HepG2 (cell line): ENCODE measurements around the gene B4GALT5. TPM values are rescaled to one million over a fixed set of nuclear protein-coding genes. Genes with fewer than 3 reads are reported as not detected.
A peak's percentile ranks its signal among the peaks of the same experiment; 100 is the strongest.

Experiments used
- EEA1 ChIP-seq: sonication (generic); formaldehyde crosslinking; IDR thresholded peaks from 2 replicates; pipeline ENCODE4 v1.5.1; 2020; ENCODE audit warnings: mild to moderate bottlenecking, missing genetic modification reagents, borderline replicate concordance
- ZNF121 ChIP-seq: sonication (generic); formaldehyde crosslinking; IDR thresholded peaks from 2 replicates; pipeline ENCODE4 v1.5.0; 2020; ENCODE audit warnings: mild to moderate bottlenecking, missing genetic modification reagents
- ZNF563 ChIP-seq: sonication (generic); formaldehyde crosslinking; IDR thresholded peaks from 2 replicates; pipeline ENCODE4 v1.8.0; 2022; ENCODE audit warnings: mild to moderate bottlenecking, moderate library complexity, missing genetic modification reagents
- ZNF572 ChIP-seq: sonication (generic); formaldehyde crosslinking; IDR thresholded peaks from 2 replicates; pipeline ENCODE4 v1.5.1; 2020; ENCODE audit warnings: mild to moderate bottlenecking, missing genetic modification reagents
- ZNF724P ChIP-seq: sonication (generic); formaldehyde crosslinking; IDR thresholded peaks from 2 replicates; pipeline ENCODE4 v1.8.0; 2022; ENCODE audit warnings: missing genetic modification reagents, borderline replicate concordance
- ZNF850 ChIP-seq: sonication (generic); formaldehyde crosslinking; conservative IDR thresholded peaks from 2 replicates; pipeline ENCODE4 v1.9.0; 2021; ENCODE audit warnings: mild to moderate bottlenecking, missing genetic modification reagents
- polyA plus RNA-seq, 8 experiments: library from polyadenylated mRNA; depleted of rRNA in 3 of 8; stranded (reverse) in 7 of 8; unstranded in 1 of 8; fragments of >200 nt; fragmentation: Illumina TruSeq in 4 of 8; extraction: Trizol in 4 of 8; gene quantifications; 2 replicates each; pipeline versions ENCODE4 v1.2.1 to v1.2.3, GENCODE V29; 2011 to 2016; ENCODE audit warnings: low read depth in 4 of 8, missing spikeins in 1 of 8, mixed read lengths in 1 of 8; ENCODE audit not compliant: insufficient read depth in 1 of 8
- total RNA-seq, 5 experiments: library from RNA; depleted of rRNA; stranded (reverse); fragments of >200 nt; fragmentation: Illumina TruSeq; extraction: Trizol; gene quantifications; 2 replicates each; pipeline ENCODE4 v1.2.3, GENCODE V29; 2016; ENCODE audit warnings: low read depth in 1 of 5
- TF ChIP-seq, protein P1 (sequence below): sonication (generic); formaldehyde crosslinking; IDR thresholded peaks from 2 replicates; pipeline ENCODE4 v1.5.0; 2020; ENCODE audit warnings: mild to moderate bottlenecking, missing genetic modification reagents
- TF ChIP-seq, protein P2 (sequence below): sonication (generic); formaldehyde crosslinking; IDR thresholded peaks from 2 replicates; pipeline ENCODE4 v1.8.0; 2023; ENCODE audit warnings: mild to moderate bottlenecking, missing genetic modification reagents
- TF ChIP-seq, protein P3 (sequence below): sonication (generic); formaldehyde crosslinking; IDR thresholded peaks from 2 replicates; pipeline ENCODE4 v1.9.0; 2021; ENCODE audit warnings: mild to moderate bottlenecking, missing genetic modification reagents

B4GALT5 gene
- total and polyA plus RNA-seq, 2 of the 13 experiments (the other 11 are each of a cell fraction or from before 2014, with no cell fraction given) = 27.3 to 30.9 TPM

DNA sequence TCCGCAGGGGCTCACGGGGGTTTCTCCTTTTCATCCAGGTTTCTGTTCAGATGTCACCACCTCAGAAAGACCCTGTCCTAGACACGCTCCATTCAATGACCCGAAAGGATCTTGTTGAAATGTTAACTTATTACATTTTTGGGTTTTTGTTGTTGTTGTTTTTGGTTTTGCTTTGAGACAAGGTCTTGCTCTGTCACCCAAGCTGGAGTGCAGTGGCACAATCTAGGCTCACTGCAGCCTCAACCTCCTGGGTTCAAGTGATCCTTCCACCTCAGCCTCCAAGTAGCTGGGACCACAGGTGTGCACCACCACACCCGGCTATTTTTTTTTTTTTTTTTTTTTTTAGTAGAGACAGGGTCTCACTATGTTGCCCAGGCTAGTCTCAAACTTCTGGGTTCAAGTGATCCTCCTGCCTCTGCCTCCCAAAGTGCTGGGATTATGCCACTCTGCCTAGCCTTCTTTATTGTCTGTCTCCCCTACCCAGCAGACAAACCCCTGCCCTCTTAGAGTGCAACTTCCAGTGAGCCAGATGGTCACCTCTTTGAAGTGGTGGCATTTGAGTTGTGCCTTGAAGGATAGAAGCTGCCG, 102.0 kb downstream of the B4GALT5 start (continued):
- TF ChIP-seq, protein P1, sequence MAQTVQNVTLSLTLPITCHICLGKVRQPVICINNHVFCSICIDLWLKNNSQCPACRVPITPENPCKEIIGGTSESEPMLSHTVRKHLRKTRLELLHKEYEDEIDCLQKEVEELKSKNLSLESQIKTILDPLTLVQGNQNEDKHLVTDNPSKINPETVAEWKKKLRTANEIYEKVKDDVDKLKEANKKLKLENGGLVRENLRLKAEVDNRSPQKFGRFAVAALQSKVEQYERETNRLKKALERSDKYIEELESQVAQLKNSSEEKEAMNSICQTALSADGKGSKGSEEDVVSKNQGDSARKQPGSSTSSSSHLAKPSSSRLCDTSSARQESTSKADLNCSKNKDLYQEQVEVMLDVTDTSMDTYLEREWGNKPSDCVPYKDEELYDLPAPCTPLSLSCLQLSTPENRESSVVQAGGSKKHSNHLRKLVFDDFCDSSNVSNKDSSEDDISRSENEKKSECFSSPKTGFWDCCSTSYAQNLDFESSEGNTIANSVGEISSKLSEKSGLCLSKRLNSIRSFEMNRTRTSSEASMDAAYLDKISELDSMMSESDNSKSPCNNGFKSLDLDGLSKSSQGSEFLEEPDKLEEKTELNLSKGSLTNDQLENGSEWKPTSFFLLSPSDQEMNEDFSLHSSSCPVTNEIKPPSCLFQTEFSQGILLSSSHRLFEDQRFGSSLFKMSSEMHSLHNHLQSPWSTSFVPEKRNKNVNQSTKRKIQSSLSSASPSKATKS (CRISPR knock-in tag) = 0 out of 2 replicates have a peak, but pooled peaks have one; percentile 36
- TF ChIP-seq EEA1 (CRISPR knock-in tag) (0 out of 2 replicates have a peak, but pooled peaks have one; percentile 48), ZNF724P (CRISPR knock-in tag) (peak; percentile 16; the same call in 1 of the 2 replicates), ZNF572 (CRISPR knock-in tag) (0 out of 2 replicates have a peak, but pooled peaks have one; percentile 33), ZNF121 (CRISPR knock-in tag) (peak; percentile 94), ZNF850 (CRISPR knock-in tag) (peak; percentile 3; the same call in 1 of the 2 replicates), ZNF563 (CRISPR knock-in tag) (peak; percentile 63; the same call in 1 of the 2 replicates)
- TF ChIP-seq, protein P2, sequence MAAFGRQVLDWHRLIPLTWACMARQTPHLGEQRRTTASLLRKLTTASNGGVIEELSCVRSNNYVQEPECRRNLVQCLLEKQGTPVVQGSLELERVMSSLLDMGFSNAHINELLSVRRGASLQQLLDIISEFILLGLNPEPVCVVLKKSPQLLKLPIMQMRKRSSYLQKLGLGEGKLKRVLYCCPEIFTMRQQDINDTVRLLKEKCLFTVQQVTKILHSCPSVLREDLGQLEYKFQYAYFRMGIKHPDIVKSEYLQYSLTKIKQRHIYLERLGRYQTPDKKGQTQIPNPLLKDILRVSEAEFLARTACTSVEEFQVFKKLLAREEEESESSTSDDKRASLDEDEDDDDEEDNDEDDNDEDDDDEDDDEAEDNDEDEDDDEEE (CRISPR knock-in tag) = 0 out of 2 replicates have a peak, but pooled peaks have one; percentile 66
- TF ChIP-seq, protein P3, sequence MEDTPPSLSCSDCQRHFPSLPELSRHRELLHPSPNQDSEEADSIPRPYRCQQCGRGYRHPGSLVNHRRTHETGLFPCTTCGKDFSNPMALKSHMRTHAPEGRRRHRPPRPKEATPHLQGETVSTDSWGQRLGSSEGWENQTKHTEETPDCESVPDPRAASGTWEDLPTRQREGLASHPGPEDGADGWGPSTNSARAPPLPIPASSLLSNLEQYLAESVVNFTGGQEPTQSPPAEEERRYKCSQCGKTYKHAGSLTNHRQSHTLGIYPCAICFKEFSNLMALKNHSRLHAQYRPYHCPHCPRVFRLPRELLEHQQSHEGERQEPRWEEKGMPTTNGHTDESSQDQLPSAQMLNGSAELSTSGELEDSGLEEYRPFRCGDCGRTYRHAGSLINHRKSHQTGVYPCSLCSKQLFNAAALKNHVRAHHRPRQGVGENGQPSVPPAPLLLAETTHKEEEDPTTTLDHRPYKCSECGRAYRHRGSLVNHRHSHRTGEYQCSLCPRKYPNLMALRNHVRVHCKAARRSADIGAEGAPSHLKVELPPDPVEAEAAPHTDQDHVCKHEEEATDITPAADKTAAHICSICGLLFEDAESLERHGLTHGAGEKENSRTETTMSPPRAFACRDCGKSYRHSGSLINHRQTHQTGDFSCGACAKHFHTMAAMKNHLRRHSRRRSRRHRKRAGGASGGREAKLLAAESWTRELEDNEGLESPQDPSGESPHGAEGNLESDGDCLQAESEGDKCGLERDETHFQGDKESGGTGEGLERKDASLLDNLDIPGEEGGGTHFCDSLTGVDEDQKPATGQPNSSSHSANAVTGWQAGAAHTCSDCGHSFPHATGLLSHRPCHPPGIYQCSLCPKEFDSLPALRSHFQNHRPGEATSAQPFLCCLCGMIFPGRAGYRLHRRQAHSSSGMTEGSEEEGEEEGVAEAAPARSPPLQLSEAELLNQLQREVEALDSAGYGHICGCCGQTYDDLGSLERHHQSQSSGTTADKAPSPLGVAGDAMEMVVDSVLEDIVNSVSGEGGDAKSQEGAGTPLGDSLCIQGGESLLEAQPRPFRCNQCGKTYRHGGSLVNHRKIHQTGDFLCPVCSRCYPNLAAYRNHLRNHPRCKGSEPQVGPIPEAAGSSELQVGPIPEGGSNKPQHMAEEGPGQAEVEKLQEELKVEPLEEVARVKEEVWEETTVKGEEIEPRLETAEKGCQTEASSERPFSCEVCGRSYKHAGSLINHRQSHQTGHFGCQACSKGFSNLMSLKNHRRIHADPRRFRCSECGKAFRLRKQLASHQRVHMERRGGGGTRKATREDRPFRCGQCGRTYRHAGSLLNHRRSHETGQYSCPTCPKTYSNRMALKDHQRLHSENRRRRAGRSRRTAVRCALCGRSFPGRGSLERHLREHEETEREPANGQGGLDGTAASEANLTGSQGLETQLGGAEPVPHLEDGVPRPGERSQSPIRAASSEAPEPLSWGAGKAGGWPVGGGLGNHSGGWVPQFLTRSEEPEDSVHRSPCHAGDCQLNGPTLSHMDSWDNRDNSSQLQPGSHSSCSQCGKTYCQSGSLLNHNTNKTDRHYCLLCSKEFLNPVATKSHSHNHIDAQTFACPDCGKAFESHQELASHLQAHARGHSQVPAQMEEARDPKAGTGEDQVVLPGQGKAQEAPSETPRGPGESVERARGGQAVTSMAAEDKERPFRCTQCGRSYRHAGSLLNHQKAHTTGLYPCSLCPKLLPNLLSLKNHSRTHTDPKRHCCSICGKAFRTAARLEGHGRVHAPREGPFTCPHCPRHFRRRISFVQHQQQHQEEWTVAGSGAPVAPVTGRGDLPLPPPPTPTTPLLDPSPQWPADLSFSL (CRISPR knock-in tag) = peak; percentile 45; the same call in 1 of the 2 replicates
- TF ChIP-seq, all 625 proteins: peak for 18; not testable (repeated sequence) for 607
